Brain microvascular endothelial cell (primary cell): ENCODE measurements around the gene GLP1R.
A peak's percentile ranks its signal among the peaks of the same experiment; 100 is the strongest.
"Not testable (repeated sequence)": the region's sequence is repeated elsewhere in the genome, so short reads cannot be mapped to it uniquely, and the experiment has no call there.

Experiments used
- DNase-seq: peaks from one replicate; pipeline ENCODE4 v3.0.0-alpha.2; 2020
- H3K27ac ChIP-seq: fragments of 250-450 bp; sonication (Bioruptor Pico); 2 replicates; pipeline ENCODE4 v1.5.1; 2020; ENCODE audit warnings: mild to moderate bottlenecking, moderate library complexity
- H3K27me3 ChIP-seq: fragments of 250-450 bp; sonication (Bioruptor Pico); replicated peaks from 2 replicates; pipeline ENCODE4 v1.5.1; 2020; ENCODE audit warnings: mild to moderate bottlenecking
- H3K36me3 ChIP-seq: fragments of 250-450 bp; sonication (Bioruptor Pico); replicated peaks from 2 replicates; pipeline ENCODE4 v1.5.1; 2020; ENCODE audit warnings: mild to moderate bottlenecking
- H3K4me3 ChIP-seq: 2 replicates; pipeline ENCODE4 v1.5.1; 2011; ENCODE audit warnings: low read depth, mild to moderate bottlenecking, control low read depth, low read length, moderate library complexity
- CTCF ChIP-seq: IDR thresholded peaks from 2 replicates; pipeline ENCODE4 v1.5.1; 2011; ENCODE audit warnings: low read depth, mild to moderate bottlenecking, moderate library complexity, low read length, control low read depth, inconsistent platforms; ENCODE audit errors: missing control alignments
- in situ Hi-C: cut with HindIII; loops from 2 replicates; pipeline ENCODE4 v1.10.0; 2017; ENCODE audit warnings: low sequenced_read_pairs, low pct_ligation_motif_present

The GLP1R gene

GRCh38 chr6:39130691-39131090 lies 82.1 kb downstream of the GLP1R start:
- in situ Hi-C loops = no loop called here
- Histone ChIP-seq H3K4me3 (no peak overlapping the region), H3K27me3 (no peaks in the 10 kb centered on the region), H3K36me3 (no peaks in the 10 kb centered on the region), H3K27ac (no peak overlapping the region)
- TF ChIP-seq CTCF = no peak
- no peak for DNase-seq

GRCh38 chr6:39134761-39135160 lies 86.2 kb downstream of the GLP1R start:
- DNase-seq, in situ Hi-C loops, H3K36me3 ChIP-seq, H3K27ac ChIP-seq, H3K27me3 ChIP-seq, H3K4me3 ChIP-seq: not testable (repeated sequence)

- DNase-seq, H3K27ac ChIP-seq, H3K27me3 ChIP-seq, H3K36me3 ChIP-seq, H3K4me3 ChIP-seq, in situ Hi-C loops: not testable (repeated sequence)
These were observed 87.6 kb downstream of the GLP1R start for GRCh38 chr6:39136207-39136606.

GRCh38 chr6:39137245-39137644 lies 88.7 kb downstream of the GLP1R start:
- DNase-seq = peak; percentile 43
- H3K27ac ChIP-seq = no peak overlapping the region
- in situ Hi-C loops = no loop called here
- no peaks in the 10 kb centered on the region for H3K27me3 ChIP-seq
- H3K4me3 ChIP-seq = no peak overlapping the region
- no peak for TF ChIP-seq CTCF
- H3K36me3 ChIP-seq = no peaks in the 10 kb centered on the region
